ENCODE data around the gene PTPN23. TPM values are rescaled to one million over a fixed set of nuclear protein-coding genes. Genes with fewer than 3 reads are reported as not detected.

The PTPN23 gene
- total RNA-seq, 2 experiments from 2014 or later: 13.6 to 40.0 TPM

DNA sequence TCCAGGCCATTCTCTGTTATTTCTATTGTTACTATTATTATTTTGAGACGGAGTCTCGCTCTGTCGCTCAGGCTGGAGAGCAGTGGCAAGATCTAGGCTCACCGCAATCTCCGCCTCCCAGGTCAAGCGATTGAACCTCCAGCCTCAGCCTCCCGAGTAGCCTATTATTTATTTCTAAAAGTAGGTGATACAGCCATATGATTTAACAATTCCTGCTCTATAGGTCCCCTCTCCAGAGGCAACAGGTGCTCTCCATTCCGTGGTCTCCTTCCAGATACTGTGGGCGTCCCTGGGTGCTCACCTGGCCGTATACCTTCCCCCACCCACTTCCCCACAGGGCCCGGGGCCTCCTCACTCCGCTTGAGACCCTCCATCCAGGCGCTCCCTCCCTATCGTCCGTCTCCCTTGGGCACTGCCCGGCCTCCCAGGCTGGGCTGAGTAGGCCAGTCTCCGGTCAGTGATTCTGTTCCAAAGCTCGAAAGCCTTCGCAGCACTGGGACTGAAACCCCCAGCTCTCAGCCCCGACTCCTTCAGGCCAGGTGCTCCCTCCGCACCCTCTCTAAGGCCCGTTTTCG, 708 bp upstream of the PTPN23 start:
- CTCF ChIA-PET (ENCODE audit: unreplicated experiment): interaction anchor here (0.5 to 1.7 kb wide), 6 partner anchors 41 to 417 kb away, joined by 3 to 4 read pairs (median 4); no protein-coding TSS in a partner anchor
- H3K9me2 ChIP-seq (ENCODE audit: insufficient read depth, low read length): no peaks in the 10 kb centered on the region
- peaks cover 10% of the 10 kb centered on the region; the same call in 1 of the 2 replicates for H3K36me3 ChIP-seq (ENCODE audit: insufficient read depth, low read length)
- H3K4me1 ChIP-seq (ENCODE audit: insufficient read depth, low read length, poor library complexity, severe bottlenecking): peaks cover 35% of the 10 kb centered on the region
- POLR2A ChIA-PET: interaction anchor here (0.6 to 1.4 kb wide), 11 partner anchors 8 to 520 kb away, joined by 3 to 5 read pairs (median 3); partner anchors contain the start of gene SCAP
- peaks cover 48% of the 10 kb centered on the region for H3K79me2 ChIP-seq (ENCODE audit: insufficient read depth, low read depth, low read length)
- no peaks in the 10 kb centered on the region for H3K9me3 ChIP-seq (ENCODE audit: low read length)
- H4K20me1 ChIP-seq (ENCODE audit: insufficient read depth, low read length): peaks cover 10% of the 10 kb centered on the region
- peak overlapping the region; percentile 91 for H3K4me2 ChIP-seq (ENCODE audit: low read length)
- no TSS peak for BruUV-seq (replicated peaks)
- peak overlapping the region; percentile 75 for H3K4me3 ChIP-seq (ENCODE audit: low read depth, low read length, poor library complexity, severe bottlenecking)
- TF ChIP-seq, protein P1, sequence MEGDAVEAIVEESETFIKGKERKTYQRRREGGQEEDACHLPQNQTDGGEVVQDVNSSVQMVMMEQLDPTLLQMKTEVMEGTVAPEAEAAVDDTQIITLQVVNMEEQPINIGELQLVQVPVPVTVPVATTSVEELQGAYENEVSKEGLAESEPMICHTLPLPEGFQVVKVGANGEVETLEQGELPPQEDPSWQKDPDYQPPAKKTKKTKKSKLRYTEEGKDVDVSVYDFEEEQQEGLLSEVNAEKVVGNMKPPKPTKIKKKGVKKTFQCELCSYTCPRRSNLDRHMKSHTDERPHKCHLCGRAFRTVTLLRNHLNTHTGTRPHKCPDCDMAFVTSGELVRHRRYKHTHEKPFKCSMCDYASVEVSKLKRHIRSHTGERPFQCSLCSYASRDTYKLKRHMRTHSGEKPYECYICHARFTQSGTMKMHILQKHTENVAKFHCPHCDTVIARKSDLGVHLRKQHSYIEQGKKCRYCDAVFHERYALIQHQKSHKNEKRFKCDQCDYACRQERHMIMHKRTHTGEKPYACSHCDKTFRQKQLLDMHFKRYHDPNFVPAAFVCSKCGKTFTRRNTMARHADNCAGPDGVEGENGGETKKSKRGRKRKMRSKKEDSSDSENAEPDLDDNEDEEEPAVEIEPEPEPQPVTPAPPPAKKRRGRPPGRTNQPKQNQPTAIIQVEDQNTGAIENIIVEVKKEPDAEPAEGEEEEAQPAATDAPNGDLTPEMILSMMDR (conservative IDR thresholded peaks at IDR 0.05; ENCODE audit: low read length): no peak
- no peak for TF ChIP-seq EZH2phosphoT487 (IDR thresholded peaks at IDR 0.05; ENCODE audit: borderline replicate concordance, low read depth, low read length)
- H2AFZ ChIP-seq (ENCODE audit: low read length): peak overlapping the region; percentile 67
- DNase-seq (ENCODE audit: low spot score): no peak
- intact Hi-C loops (cut with micrococcal nuclease; ENCODE audit: unreplicated experiment): loop anchor here (5.0 kb wide), 3 partner anchors 218 to 453 kb away; partner anchors contain the start of gene SETD2
- peak overlapping the region; percentile 63 for H3K27ac ChIP-seq (ENCODE audit: low read depth, low read length, poor library complexity, severe bottlenecking)

DNA sequence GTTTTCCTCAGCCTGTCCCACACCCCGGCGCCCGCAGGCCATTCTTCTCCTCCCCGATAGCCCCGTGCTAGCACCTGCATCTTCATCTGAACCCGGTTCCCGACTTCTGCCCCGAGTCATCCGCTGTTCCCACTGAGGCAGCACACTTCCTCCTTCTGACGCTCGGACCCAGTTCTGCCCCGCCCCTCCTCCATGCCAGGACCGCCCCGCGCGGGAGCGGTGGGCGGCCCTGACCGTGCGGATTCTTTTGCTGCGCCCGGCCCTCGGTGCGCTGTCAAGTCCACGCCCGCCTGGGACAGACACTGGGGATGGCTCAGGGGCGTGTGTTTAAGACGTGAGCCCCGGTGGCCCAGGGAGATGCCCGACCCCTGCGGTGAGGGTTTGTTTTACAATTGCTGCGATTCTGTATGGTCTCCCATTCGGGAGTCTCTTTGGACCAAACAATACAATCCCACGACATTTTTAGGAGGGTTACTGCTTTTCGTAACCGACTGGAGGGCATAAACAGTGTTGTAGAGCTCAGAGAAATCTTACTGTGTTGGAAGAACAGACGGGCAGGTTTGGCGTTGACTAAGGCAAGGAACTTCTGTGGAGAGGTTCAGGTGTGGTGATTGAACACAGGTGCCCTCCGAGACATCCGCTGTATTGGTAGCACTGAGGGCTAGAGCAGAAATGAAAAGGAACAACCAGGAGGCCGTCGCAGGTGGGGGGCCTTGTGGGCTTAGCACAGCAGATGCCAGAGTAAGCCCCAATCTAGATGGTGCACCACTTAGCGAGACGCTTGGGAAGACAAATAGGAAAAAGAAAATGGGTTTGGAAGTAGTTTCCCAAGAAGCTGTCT, 716 bp downstream of the PTPN23 start:
- Histone ChIP-seq H3K4me3 (ENCODE audit: low read depth, low read length, poor library complexity, severe bottlenecking) (peak overlapping the region; percentile 75), H4K20me1 (ENCODE audit: insufficient read depth, low read length) (peaks cover 10% of the 10 kb centered on the region), H3K79me2 (ENCODE audit: insufficient read depth, low read depth, low read length) (peaks cover 50% of the 10 kb centered on the region), H2AFZ (ENCODE audit: low read length) (peak overlapping the region; percentile 46), H3K27ac (ENCODE audit: low read depth, low read length, poor library complexity, severe bottlenecking) (peak overlapping the region; percentile 63), H3K9me2 (ENCODE audit: insufficient read depth, low read length) (no peaks in the 10 kb centered on the region), H3K4me1 (ENCODE audit: insufficient read depth, low read length, poor library complexity, severe bottlenecking) (peaks cover 35% of the 10 kb centered on the region), H3K36me3 (ENCODE audit: insufficient read depth, low read length) (peaks cover 19% of the 10 kb centered on the region), H3K9me3 (ENCODE audit: low read length) (no peaks in the 10 kb centered on the region), H3K4me2 (ENCODE audit: low read length) (peak overlapping the region; percentile 76)
- POLR2A ChIA-PET: interaction anchor here (0.6 to 1.3 kb wide), 8 partner anchors 84 to 522 kb away, joined by 3 to 7 read pairs (median 4); partner anchors contain the start of genes SCAP and SETD2
- no TSS peak for BruUV-seq (replicated peaks)
- DNase-seq (ENCODE audit: low spot score): peak; percentile 88
- CTCF ChIA-PET (ENCODE audit: unreplicated experiment): no interaction called here
- intact Hi-C loops (cut with micrococcal nuclease; ENCODE audit: unreplicated experiment): loop anchor here (5.0 kb wide), 3 partner anchors 219 to 454 kb away; partner anchors contain the start of gene SETD2
- TF ChIP-seq, protein P1 (conservative IDR thresholded peaks at IDR 0.05; ENCODE audit: low read length): 0 out of 2 replicates have a peak, but pooled peaks have one; percentile 7
- TF ChIP-seq EZH2phosphoT487 (IDR thresholded peaks at IDR 0.05; ENCODE audit: borderline replicate concordance, low read depth, low read length): no peak
